NCI-H748 (cell line): Measurements from ENCODE around the gene SCG3.
A peak's percentile ranks its signal among the peaks of the same experiment; 100 is the strongest.

Source experiments
- DNase-seq: peaks from one replicate; lab custom pipeline; 2025; ENCODE audit not compliant: unreplicated experiment; lab: John Stamatoyannopoulos, UW

SCG3 gene

GRCh38 chr15:51726302-51727073, 45.2 kb downstream of the SCG3 start:
- peak; percentile 15 for DNase-seq

GRCh38 chr15:51727141-51727897, 46.0 kb downstream of the SCG3 start:
- no peak for DNase-seq

- no peak for DNase-seq
Measured at GRCh38 chr15:51731549-51732267, 50.4 kb downstream of the SCG3 start.

- no peak for DNase-seq
Measured at GRCh38 chr15:51732646-51733045, 51.3 kb downstream of the SCG3 start.

GRCh38 chr15:51735228-51736010, 54.1 kb downstream of the SCG3 start:
- no peak for DNase-seq

GRCh38 chr15:51736069-51736468, 54.8 kb downstream of the SCG3 start:
- no peak for DNase-seq

- peak; percentile 71 for DNase-seq
Measured at GRCh38 chr15:51736751-51737521, 55.6 kb downstream of the SCG3 start.

GRCh38 chr15:51737522-51738305, 56.4 kb downstream of the SCG3 start, which contains the start of gene LYSMD2:
LYSMD2 (minus strand) TSS chr15:51737655; CDS start chr15:51737622, 33 bp downstream.
- peak; percentile 63 for DNase-seq

GRCh38 chr15:51738553-51738952, 57.2 kb downstream of the SCG3 start:
- no peak for DNase-seq

GRCh38 chr15:51739061-51739712, 57.9 kb downstream of the SCG3 start:
- DNase-seq: no peak

- no peak for DNase-seq
Measured at GRCh38 chr15:51749307-51749706, 68.0 kb downstream of the SCG3 start.

GRCh38 chr15:51750186-51750585, 68.9 kb downstream of the SCG3 start:
- DNase-seq: no peak

- peak; percentile 85 for DNase-seq
Measured at GRCh38 chr15:51750792-51751696, 69.7 kb downstream of the SCG3 start, which contains the start of gene TMOD2. TMOD2 (plus strand) TSS chr15:51751597; CDS start chr15:51766442, 14,845 bp downstream.

- peak; percentile 62 for DNase-seq
Measured at GRCh38 chr15:51751697-51752683, 70.7 kb downstream of the SCG3 start.

- no peak for DNase-seq
Measured at GRCh38 chr15:51752888-51753287, 71.6 kb downstream of the SCG3 start.

- no peak for DNase-seq
Measured at GRCh38 chr15:51754267-51754666, 73.0 kb downstream of the SCG3 start.
